ENCODE measurements around the gene LRP6.

GRCh38 chr12:12091071-12091470, 175.8 kb downstream of the LRP6 start:
- TF ChIP-seq CTCF (conservative IDR thresholded peaks at IDR 0.05 in 1 of 2, IDR thresholded peaks at IDR 0.05 in 1 of 2; ENCODE audit: low read depth in 1 of 2, low read length in 2 of 2), result no peak
- TF ChIP-seq EZH2 (IDR thresholded peaks at IDR 0.05; ENCODE audit: low read length, missing control alignments), result no peak
